HG03521 (cell line): Measurements from ENCODE around the gene GRIK2.

Source experiments
- ATAC-seq: cut with Tn5 transposase; IDR thresholded peaks from one replicate; pipeline ENCODE4 v1.9.1; 2021; ENCODE audit warnings: mild to moderate bottlenecking, moderate library complexity; ENCODE audit not compliant: unreplicated experiment

Gene GRIK2

GRCh38 chr6:101845621-101846020, 452.1 kb downstream of the GRIK2 start:
- peak; percentile 95 for ATAC-seq

GRCh38 chr6:101847690-101848089, 454.2 kb downstream of the GRIK2 start:
- ATAC-seq, result no peak

GRCh38 chr6:101851911-101852310, 458.4 kb downstream of the GRIK2 start:
- no peak for ATAC-seq

- no peak for ATAC-seq
These were observed 459.9 kb downstream of the GRIK2 start for GRCh38 chr6:101853231-101854085.

- no peak for ATAC-seq
These were observed 482.9 kb downstream of the GRIK2 start for GRCh38 chr6:101876431-101876830.

GRCh38 chr6:101878554-101879276, 485.2 kb downstream of the GRIK2 start:
- ATAC-seq, result no peak

GRCh38 chr6:101879782-101880181, 486.3 kb downstream of the GRIK2 start:
- ATAC-seq, result no peak

- ATAC-seq, result no peak
These were observed 490.0 kb downstream of the GRIK2 start for GRCh38 chr6:101883505-101883904.

- ATAC-seq, result no peak
These were observed 494.0 kb downstream of the GRIK2 start for GRCh38 chr6:101887532-101887931.

GRCh38 chr6:101907356-101908217, 514.1 kb downstream of the GRIK2 start:
- ATAC-seq, result no peak

GRCh38 chr6:101909366-101909765, 515.9 kb downstream of the GRIK2 start:
- no peak for ATAC-seq

- ATAC-seq, result no peak
These were observed 518.8 kb downstream of the GRIK2 start for GRCh38 chr6:101912311-101912710.

GRCh38 chr6:101918471-101918870, 525.0 kb downstream of the GRIK2 start:
- no peak for ATAC-seq

GRCh38 chr6:101921829-101922450, 528.4 kb downstream of the GRIK2 start:
- no peak for ATAC-seq

- no peak for ATAC-seq
These were observed 532.8 kb downstream of the GRIK2 start for GRCh38 chr6:101926149-101926925.

- no peak for ATAC-seq
These were observed 538.3 kb downstream of the GRIK2 start for GRCh38 chr6:101931766-101932165.

- no peak for ATAC-seq
These were observed 539.2 kb downstream of the GRIK2 start for GRCh38 chr6:101932704-101933103.

- no peak for ATAC-seq
These were observed 542.2 kb downstream of the GRIK2 start for GRCh38 chr6:101935732-101936131.

GRCh38 chr6:101936516-101936915, 543.0 kb downstream of the GRIK2 start:
- ATAC-seq, result no peak

GRCh38 chr6:101937108-101937507, 543.6 kb downstream of the GRIK2 start:
- no peak for ATAC-seq
